ENCODE measurements around the gene CDKAL1. TPM values are rescaled to one million over a fixed set of nuclear protein-coding genes. Genes with fewer than 3 reads are reported as not detected.

Gene CDKAL1
- total RNA-seq, 2 donors from 2014 or later, result 23.5 to 26.4 TPM

- Mint-ChIP-seq H3K27me3 (ENCODE audit: insufficient read depth) (no peaks in the 10 kb centered on the region), H3K4me1 (peaks cover 25% of the 10 kb centered on the region), H3K4me3 (no peak overlapping the region), H3K36me3 (ENCODE audit: low read depth) (peaks cover 10% of the 10 kb centered on the region), H3K27ac (no peak overlapping the region), H3K9me3 (peaks cover 10% of the 10 kb centered on the region)
- Histone ChIP-seq H3K27ac (ENCODE audit: low read depth, low read length) (no peak overlapping the region), H3K4me1 (ENCODE audit: control insufficient read depth, insufficient read depth, low read length) (no peaks in the 10 kb centered on the region), H3K36me3 (ENCODE audit: control insufficient read depth, insufficient read depth, low read length) (no peaks in the 10 kb centered on the region), H3K9me3 (ENCODE audit: control insufficient read depth, low read length) (peaks cover 8% of the 10 kb centered on the region), H3K27me3 (ENCODE audit: control insufficient read depth, insufficient read depth, low read length, poor library complexity, severe bottlenecking) (no peaks in the 10 kb centered on the region), H3K4me3 (ENCODE audit: low read length) (no peak overlapping the region), H3K9ac (ENCODE audit: extremely low read depth, low read length, poor library complexity, severe bottlenecking) (no peak overlapping the region)
- no peak for TF ChIP-seq CTCF (conservative IDR thresholded peaks at IDR 0.05)
- DNase-seq, result no peak
- WGBS, 2 experiments (ENCODE audit: insufficient coverage in 1 of 2, insufficient read length in 1 of 2), result 94% methylated on average over 2 of the region's 2 CpGs; no CpG with 5 or more reads in 1 of the 2 experiments
Observed at GRCh38 chr6:20746024-20746423, 211.8 kb downstream of the CDKAL1 start.

GRCh38 chr6:20746805-20747558 is 212.7 kb downstream of the CDKAL1 start:
- Mint-ChIP-seq H3K27me3 (ENCODE audit: insufficient read depth) (no peaks in the 10 kb centered on the region), H3K4me1 (peaks cover 26% of the 10 kb centered on the region)

GRCh38 chr6:20747991-20748390 is 213.7 kb downstream of the CDKAL1 start:
- WGBS, 2 experiments (ENCODE audit: insufficient coverage in 1 of 2, insufficient read length in 1 of 2), result 91 to 100% methylated on average over 1 to 2 of the region's 2 CpGs
- Histone ChIP-seq H3K27ac (ENCODE audit: low read depth, low read length) (no peak overlapping the region), H3K4me1 (ENCODE audit: control insufficient read depth, insufficient read depth, low read length) (no peaks in the 10 kb centered on the region), H3K36me3 (ENCODE audit: control insufficient read depth, insufficient read depth, low read length) (no peaks in the 10 kb centered on the region), H3K9me3 (ENCODE audit: control insufficient read depth, low read length) (no peaks in the 10 kb centered on the region), H3K27me3 (ENCODE audit: control insufficient read depth, insufficient read depth, low read length, poor library complexity, severe bottlenecking) (no peaks in the 10 kb centered on the region), H3K9ac (ENCODE audit: extremely low read depth, low read length, poor library complexity, severe bottlenecking) (no peak overlapping the region), H3K4me3 (ENCODE audit: low read length) (no peak overlapping the region)
- no peak for DNase-seq
- peaks cover 25% of the 10 kb centered on the region for H3K4me1 Mint-ChIP-seq
- H3K27me3 Mint-ChIP-seq (ENCODE audit: insufficient read depth), result no peaks in the 10 kb centered on the region
- no peak overlapping the region for H3K4me3 Mint-ChIP-seq
- peaks cover 3% of the 10 kb centered on the region for H3K9me3 Mint-ChIP-seq
- H3K27ac Mint-ChIP-seq, result no peak overlapping the region
- no peaks in the 10 kb centered on the region for H3K36me3 Mint-ChIP-seq (ENCODE audit: low read depth)
- no peak for TF ChIP-seq CTCF (conservative IDR thresholded peaks at IDR 0.05)

More at GRCh38 chr6:20746805-20747558, 212.7 kb downstream of the CDKAL1 start:
- no peaks in the 10 kb centered on the region for H3K4me1 ChIP-seq (ENCODE audit: control insufficient read depth, insufficient read depth, low read length)
- no peak for TF ChIP-seq CTCF (conservative IDR thresholded peaks at IDR 0.05)
- peaks cover 2% of the 10 kb centered on the region for H3K36me3 Mint-ChIP-seq (ENCODE audit: low read depth)
- no peaks in the 10 kb centered on the region for H3K36me3 ChIP-seq (ENCODE audit: control insufficient read depth, insufficient read depth, low read length)
- 93 to 100% methylated on average over 1 to 6 of the region's 6 CpGs for WGBS, 2 experiments (ENCODE audit: insufficient coverage in 1 of 2, insufficient read length in 1 of 2)
- no peak overlapping the region for H3K27ac Mint-ChIP-seq
- H3K4me3 ChIP-seq (ENCODE audit: low read length), result no peak overlapping the region
- H3K9me3 ChIP-seq (ENCODE audit: control insufficient read depth, low read length), result peaks cover 2% of the 10 kb centered on the region
- peaks cover 5% of the 10 kb centered on the region for H3K9me3 Mint-ChIP-seq
- H3K4me3 Mint-ChIP-seq, result no peak overlapping the region
- no peak overlapping the region for H3K27ac ChIP-seq (ENCODE audit: low read depth, low read length)
- H3K9ac ChIP-seq (ENCODE audit: extremely low read depth, low read length, poor library complexity, severe bottlenecking), result no peak overlapping the region
- no peak for DNase-seq
- no peaks in the 10 kb centered on the region for H3K27me3 ChIP-seq (ENCODE audit: control insufficient read depth, insufficient read depth, low read length, poor library complexity, severe bottlenecking)

Measured in endodermal cell (in vitro differentiated cells).